IMR-90 (cell line): ENCODE data around the gene KCNQ1. TPM values are rescaled to one million over a fixed set of nuclear protein-coding genes. Genes with fewer than 3 reads are reported as not detected.

Experiments
- ATAC-seq: fragments of 200-7000 bp; cut with Tn5 transposase; 2 replicates; pipeline ENCODE4 v1.9.1; 2020; ENCODE audit warnings: low read depth, mild to moderate bottlenecking, moderate library complexity
- BruUV-seq: library from RNA; stranded (reverse); fragments of 400-500 nt; replicated peaks from 2 replicates; lab custom pipeline; 2021; lab: Mats Ljungman, UMichigan
- CTCF ChIA-PET: fragments of 300-600 bp; formaldehyde crosslinking; extraction: SDS; loops from one replicate; lab custom pipeline; 2021; ENCODE audit warnings: antibody characterized with exemption; lab: Yijun Ruan, JAX
- POLR2A ChIA-PET: fragments of 300-600 bp; sonication (Branson Sonifier 250); formaldehyde crosslinking; loops from one replicate; lab custom pipeline; 2022; ENCODE audit warnings: antibody characterized with exemption; ENCODE audit not compliant: unreplicated experiment; lab: Charles Lee
- DNase-seq: peaks from one replicate; pipeline ENCODE4 v3.0.0; 2013
- H2AFZ ChIP-seq: replicated peaks from 2 replicates; pipeline ENCODE3; 2013; ENCODE audit warnings: low read length, mild to moderate bottlenecking; ENCODE audit not compliant: poor library complexity
- H2AK5ac ChIP-seq: 2 replicates; pipeline ENCODE4 v1.6.1; 2013; ENCODE audit warnings: low read depth, low read length, inconsistent platforms
- H2AK9ac ChIP-seq: replicated peaks from 2 replicates; pipeline ENCODE3; 2013; ENCODE audit warnings: mild to moderate bottlenecking, low read depth, low read length, moderate library complexity; ENCODE audit not compliant: poor library complexity
- H2BK120ac ChIP-seq: 2 replicates; pipeline ENCODE4 v1.6.1; 2013; ENCODE audit warnings: low read depth, low read length, inconsistent platforms
- H2BK15ac ChIP-seq: 3 replicates; pipeline ENCODE4 v1.6.1; 2013; ENCODE audit warnings: low read depth, low read length, inconsistent platforms
- H2BK20ac ChIP-seq: 2 replicates; pipeline ENCODE4 v1.6.1; 2013; ENCODE audit warnings: low read depth, mild to moderate bottlenecking, inconsistent platforms, low read length, moderate library complexity
- H2BK5ac ChIP-seq: 2 replicates; pipeline ENCODE4 v1.6.1; 2013; ENCODE audit warnings: mild to moderate bottlenecking, low read depth, low read length, inconsistent platforms; ENCODE audit not compliant: poor library complexity, severe bottlenecking
- H3K14ac ChIP-seq: replicated peaks from 2 replicates; pipeline ENCODE4 v1.6.1; 2013; ENCODE audit warnings: low read depth, low read length, inconsistent platforms
- H3K18ac ChIP-seq: 2 replicates; pipeline ENCODE4 v1.6.1; 2013; ENCODE audit warnings: low read depth, low read length, control low read depth
- H3K23ac ChIP-seq: 2 replicates; pipeline ENCODE4 v1.6.1; 2013; ENCODE audit warnings: low read depth, low read length, inconsistent platforms
- H3K27ac ChIP-seq: 2 replicates; pipeline ENCODE4 v1.5.1; 2013; ENCODE audit warnings: mild to moderate bottlenecking, control low read depth, low read length; ENCODE audit not compliant: insufficient read depth
- H3K27me3 ChIP-seq: 2 replicates; pipeline ENCODE4 v1.6.1; 2013; ENCODE audit warnings: low read length; ENCODE audit not compliant: control insufficient read depth, insufficient read depth
- H3K36me3 ChIP-seq: 2 replicates; pipeline ENCODE4 v1.6.1; 2013; ENCODE audit warnings: low read length, mixed read lengths; ENCODE audit not compliant: control insufficient read depth, insufficient read depth
- H3K4ac ChIP-seq: 2 replicates; pipeline ENCODE4 v1.6.1; 2013; ENCODE audit warnings: low read depth, low read length, inconsistent platforms
- H3K4me1 ChIP-seq: 2 replicates; pipeline ENCODE4 v1.6.1; 2013; ENCODE audit warnings: low read length, mixed read lengths; ENCODE audit not compliant: control insufficient read depth, insufficient read depth
- H3K4me2 ChIP-seq: 2 replicates; pipeline ENCODE4 v1.6.1; 2013; ENCODE audit warnings: low read depth, mild to moderate bottlenecking, control low read depth, low read length, moderate library complexity
- H3K4me3 ChIP-seq: 2 replicates; pipeline ENCODE4 v1.5.1; 2013; ENCODE audit warnings: low read depth, mild to moderate bottlenecking, control low read depth, low read length, moderate library complexity; ENCODE audit not compliant: insufficient read depth
- H3K56ac ChIP-seq: 2 replicates; pipeline ENCODE4 v1.6.1; 2013; ENCODE audit warnings: low read length, inconsistent platforms; ENCODE audit not compliant: insufficient read depth; ENCODE audit errors: extremely low read depth
- H3K79me1 ChIP-seq, 2 experiments: 2 replicates each; pipeline ENCODE4 v1.6.1; 2013; ENCODE audit warnings: low read length in 2 of 2, inconsistent platforms in 1 of 2, low read depth in 1 of 2
- H3K9ac ChIP-seq: 2 replicates; pipeline ENCODE4 v1.6.1; 2013; ENCODE audit warnings: low read depth, low read length, control low read depth
- H3K9me1 ChIP-seq: 2 replicates; pipeline ENCODE4 v1.6.1; 2013; ENCODE audit warnings: low read length, inconsistent platforms; ENCODE audit not compliant: insufficient read depth
- H3K9me3 ChIP-seq: 2 replicates; pipeline ENCODE4 v1.6.1; 2013; ENCODE audit warnings: low read length; ENCODE audit not compliant: control insufficient read depth, insufficient read depth
- H4K20me1 ChIP-seq: 2 replicates; pipeline ENCODE4 v1.6.1; 2013; ENCODE audit warnings: low read length, inconsistent platforms; ENCODE audit not compliant: insufficient read depth
- H4K5ac ChIP-seq: 2 replicates; pipeline ENCODE4 v1.6.1; 2013; ENCODE audit warnings: mild to moderate bottlenecking, low read depth, low read length, control low read depth
- H4K8ac ChIP-seq, 2 experiments: 2 replicates each; pipeline ENCODE4 v1.6.1; 2013; ENCODE audit warnings: low read depth in 2 of 2, low read length in 2 of 2, control low read depth in 1 of 2, inconsistent platforms in 1 of 2
- H4K91ac ChIP-seq: 2 replicates; pipeline ENCODE4 v1.6.1; 2013; ENCODE audit warnings: low read depth, low read length, inconsistent platforms; ENCODE audit not compliant: insufficient read depth
- BHLHE40 ChIP-seq: fragments of 150-350 bp; IDR thresholded peaks from 2 replicates; pipeline ENCODE4 v1.6.1; 2016; ENCODE audit warnings: mild to moderate bottlenecking, low read depth, low read length
- CEBPB ChIP-seq: IDR thresholded peaks from 2 replicates; pipeline ENCODE4 v1.6.1; 2012; ENCODE audit warnings: low read depth, low read length, improper control_type of control experiment
- CHD1 ChIP-seq: IDR thresholded peaks from 2 replicates; pipeline ENCODE4 v1.6.1; 2012; ENCODE audit warnings: low read depth, low read length, improper control_type of control experiment
- FOS ChIP-seq: fragments of 150-350 bp; IDR thresholded peaks from 2 replicates; pipeline ENCODE4 v1.6.1; 2016; ENCODE audit warnings: low read depth, low read length
- MAFK ChIP-seq: IDR thresholded peaks from 2 replicates; pipeline ENCODE4 v1.6.1; 2012; ENCODE audit warnings: low read depth, low read length, improper control_type of control experiment
- MAZ ChIP-seq: IDR thresholded peaks from 2 replicates; pipeline ENCODE4 v1.6.1; 2012; ENCODE audit warnings: low read depth, mild to moderate bottlenecking, low read length, improper control_type of control experiment, moderate library complexity, borderline replicate concordance
- MXI1 ChIP-seq: IDR thresholded peaks from 2 replicates; pipeline ENCODE4 v1.6.1; 2012; ENCODE audit warnings: low read depth, mild to moderate bottlenecking, low read length, moderate library complexity, borderline replicate concordance
- NFE2L2 ChIP-seq: fragments of 150-350 bp; IDR thresholded peaks from 2 replicates; pipeline ENCODE4 v1.6.1; 2016; ENCODE audit warnings: low read depth, mild to moderate bottlenecking, low read length
- POLR2A ChIP-seq: IDR thresholded peaks from 2 replicates; pipeline ENCODE4 v1.6.1; 2012; ENCODE audit warnings: mild to moderate bottlenecking, low read depth, low read length
- RAD21 ChIP-seq: IDR thresholded peaks from 2 replicates; pipeline ENCODE4 v1.6.1; 2012; ENCODE audit warnings: low read length, improper control_type of control experiment
- RCOR1 ChIP-seq: IDR thresholded peaks from 2 replicates; pipeline ENCODE4 v1.6.1; 2012; ENCODE audit warnings: mild to moderate bottlenecking, low read length, improper control_type of control experiment; ENCODE audit not compliant: insufficient replicate concordance
- RFX5 ChIP-seq: IDR thresholded peaks from 2 replicates; pipeline ENCODE4 v1.8.0; 2012; ENCODE audit warnings: low read depth, mild to moderate bottlenecking, low read length, moderate library complexity
- SMC3 ChIP-seq: fragments of 150-350 bp; IDR thresholded peaks from 2 replicates; pipeline ENCODE4 v1.6.1; 2016; ENCODE audit warnings: low read depth, mild to moderate bottlenecking, antibody characterized with exemption, low read length, moderate library complexity
- WGBS, 2 experiments: methylation state at CpG; one replicate each; pipeline versions ENCODE4 v1.1.5 to v1.1.7; 2013; ENCODE audit warnings: missing lambda C conversion rate in 2 of 2; ENCODE audit not compliant: insufficient read length in 1 of 2; ENCODE audit errors: extremely low coverage in 2 of 2; 5-methylcytosine and 5-hydroxymethylcytosine counted together
- dilution Hi-C: fragments of 300-500 bp; cut with HindIII; formaldehyde crosslinking; loops from one replicate; pipeline ENCODE4 v1.14.3; 2018; ENCODE audit warnings: low sequenced_read_pairs; ENCODE audit not compliant: unreplicated experiment
- in situ Hi-C: fragments of 300-500 bp; cut with MboI; formaldehyde crosslinking; loops from 3 replicates; pipeline ENCODE4 v1.14.3; 2019; ENCODE audit warnings: low sequenced_read_pairs, inconsistent platforms, mixed read lengths
- intact Hi-C: fragments of 100-400 bp; cut with micrococcal nuclease; formaldehyde crosslinking; loops from 2 replicates; pipeline ENCODE4 v1.10.0; 2022
- polyA plus RNA-seq, 3 experiments: library from polyadenylated mRNA; depleted of rRNA; stranded (reverse); fragments of >200 nt; gene quantifications; 2 replicates each; pipeline ENCODE4 v1.2.3, GENCODE V29; 2012; ENCODE audit warnings: low replicate concordance in 1 of 3
- total RNA-seq: library from RNA; depleted of rRNA; stranded (reverse); fragments of >200 nt; gene quantifications from 2 replicates; pipeline ENCODE4 v1.2.3, GENCODE V29; 2012
- TF ChIP-seq, protein P1 (sequence below): fragments of 150-350 bp; IDR thresholded peaks from 2 replicates; pipeline ENCODE4 v1.6.1; 2016; ENCODE audit warnings: low read depth, mild to moderate bottlenecking, low read length, moderate library complexity, borderline replicate concordance
- TF ChIP-seq, protein P2 (sequence below): conservative IDR thresholded peaks from 2 replicates; pipeline ENCODE4 v1.5.1; 2012; ENCODE audit warnings: mild to moderate bottlenecking, low read depth, low read length, improper control_type of control experiment
- TF ChIP-seq, protein P3 (sequence below): fragments of 150-350 bp; IDR thresholded peaks from 2 replicates; pipeline ENCODE4 v1.6.1; 2017; ENCODE audit warnings: mild to moderate bottlenecking, antibody characterized with exemption, low read length, low read depth

KCNQ1 gene
- total and polyA plus RNA-seq, 2 of the 4 experiments (the other 2 are of a cell fraction), result 0.07 TPM; not detected in 1

DNA sequence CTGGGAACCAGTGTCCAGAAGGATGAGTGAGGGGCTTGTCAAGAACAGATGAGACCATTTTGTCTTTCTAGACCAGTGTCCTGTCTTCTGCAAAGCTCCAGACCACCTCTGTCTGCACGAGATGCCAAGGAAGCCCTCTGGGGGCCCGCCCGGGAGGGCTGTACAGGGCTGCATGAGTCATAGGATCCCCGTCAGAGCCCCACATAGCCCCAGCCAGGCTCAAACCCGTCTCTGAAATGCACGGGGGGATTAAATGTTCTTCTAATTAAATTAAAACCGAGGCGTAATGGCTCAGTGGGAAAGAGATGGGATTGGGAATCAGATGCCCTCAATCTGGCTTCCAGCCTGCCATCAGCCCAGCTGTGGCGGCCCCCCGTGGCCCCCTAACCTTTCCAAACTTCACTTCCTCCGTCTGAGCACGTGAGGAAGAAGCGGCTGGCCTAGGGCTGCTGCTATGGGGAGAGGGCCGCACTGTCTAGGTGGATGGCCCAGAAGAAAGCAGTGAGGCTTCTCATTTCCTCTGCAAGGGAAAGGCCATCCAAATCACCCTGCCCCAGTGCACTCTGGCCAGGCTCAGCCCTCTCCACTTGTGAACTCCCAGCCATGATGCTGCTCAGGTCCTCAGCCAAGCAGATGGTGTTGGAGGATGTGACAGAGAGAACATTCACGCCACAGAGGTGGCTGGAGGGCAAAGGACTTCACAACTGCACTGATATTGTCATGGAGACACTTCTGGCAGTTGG is 222.2 kb downstream of the KCNQ1 start:
- no TSS peak for BruUV-seq
- H3K56ac ChIP-seq, result no peak overlapping the region
- DNase-seq, result no peak
- no peak overlapping the region for H2BK15ac ChIP-seq
- peaks cover 13% of the 10 kb centered on the region for H3K36me3 ChIP-seq
- no peak for ATAC-seq
- H2BK120ac ChIP-seq, result no peak overlapping the region
- no peak overlapping the region for H2AK5ac ChIP-seq
- peaks cover 14% of the 10 kb centered on the region for H3K9me3 ChIP-seq
- no peak overlapping the region for H3K27ac ChIP-seq
- H4K8ac ChIP-seq, result no peak overlapping the region
- H4K20me1 ChIP-seq, result peaks cover 55% of the 10 kb centered on the region
- H3K14ac ChIP-seq, result no peak overlapping the region
- H2AFZ ChIP-seq, result peak overlapping the region; percentile 52
- no peak overlapping the region for H3K4me2 ChIP-seq
- H2AK9ac ChIP-seq, result no peak overlapping the region
- H4K91ac ChIP-seq, result no peak overlapping the region
- TF ChIP-seq RCOR1, result no peak
- TF ChIP-seq, protein P1, sequence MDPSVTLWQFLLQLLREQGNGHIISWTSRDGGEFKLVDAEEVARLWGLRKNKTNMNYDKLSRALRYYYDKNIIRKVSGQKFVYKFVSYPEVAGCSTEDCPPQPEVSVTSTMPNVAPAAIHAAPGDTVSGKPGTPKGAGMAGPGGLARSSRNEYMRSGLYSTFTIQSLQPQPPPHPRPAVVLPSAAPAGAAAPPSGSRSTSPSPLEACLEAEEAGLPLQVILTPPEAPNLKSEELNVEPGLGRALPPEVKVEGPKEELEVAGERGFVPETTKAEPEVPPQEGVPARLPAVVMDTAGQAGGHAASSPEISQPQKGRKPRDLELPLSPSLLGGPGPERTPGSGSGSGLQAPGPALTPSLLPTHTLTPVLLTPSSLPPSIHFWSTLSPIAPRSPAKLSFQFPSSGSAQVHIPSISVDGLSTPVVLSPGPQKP, result no peak
- TF ChIP-seq SMC3, result no peak
- TF ChIP-seq, protein P2, sequence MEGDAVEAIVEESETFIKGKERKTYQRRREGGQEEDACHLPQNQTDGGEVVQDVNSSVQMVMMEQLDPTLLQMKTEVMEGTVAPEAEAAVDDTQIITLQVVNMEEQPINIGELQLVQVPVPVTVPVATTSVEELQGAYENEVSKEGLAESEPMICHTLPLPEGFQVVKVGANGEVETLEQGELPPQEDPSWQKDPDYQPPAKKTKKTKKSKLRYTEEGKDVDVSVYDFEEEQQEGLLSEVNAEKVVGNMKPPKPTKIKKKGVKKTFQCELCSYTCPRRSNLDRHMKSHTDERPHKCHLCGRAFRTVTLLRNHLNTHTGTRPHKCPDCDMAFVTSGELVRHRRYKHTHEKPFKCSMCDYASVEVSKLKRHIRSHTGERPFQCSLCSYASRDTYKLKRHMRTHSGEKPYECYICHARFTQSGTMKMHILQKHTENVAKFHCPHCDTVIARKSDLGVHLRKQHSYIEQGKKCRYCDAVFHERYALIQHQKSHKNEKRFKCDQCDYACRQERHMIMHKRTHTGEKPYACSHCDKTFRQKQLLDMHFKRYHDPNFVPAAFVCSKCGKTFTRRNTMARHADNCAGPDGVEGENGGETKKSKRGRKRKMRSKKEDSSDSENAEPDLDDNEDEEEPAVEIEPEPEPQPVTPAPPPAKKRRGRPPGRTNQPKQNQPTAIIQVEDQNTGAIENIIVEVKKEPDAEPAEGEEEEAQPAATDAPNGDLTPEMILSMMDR, result no peak
- no peak for TF ChIP-seq NFE2L2
- no peak for TF ChIP-seq CEBPB
- TF ChIP-seq BHLHE40, result no peak
- no peak for TF ChIP-seq MAZ
- no peak for TF ChIP-seq MAFK
- no peak for TF ChIP-seq RAD21
- no peak for TF ChIP-seq MXI1
- TF ChIP-seq, protein P3, sequence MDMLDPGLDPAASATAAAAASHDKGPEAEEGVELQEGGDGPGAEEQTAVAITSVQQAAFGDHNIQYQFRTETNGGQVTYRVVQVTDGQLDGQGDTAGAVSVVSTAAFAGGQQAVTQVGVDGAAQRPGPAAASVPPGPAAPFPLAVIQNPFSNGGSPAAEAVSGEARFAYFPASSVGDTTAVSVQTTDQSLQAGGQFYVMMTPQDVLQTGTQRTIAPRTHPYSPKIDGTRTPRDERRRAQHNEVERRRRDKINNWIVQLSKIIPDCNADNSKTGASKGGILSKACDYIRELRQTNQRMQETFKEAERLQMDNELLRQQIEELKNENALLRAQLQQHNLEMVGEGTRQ, result no peak
- no peak for TF ChIP-seq RFX5
- no peak for TF ChIP-seq CHD1
- TF ChIP-seq POLR2A, result no peak
- TF ChIP-seq FOS, result no peak
- peaks cover 4% of the 10 kb centered on the region; the same call in 1 of the 2 replicates for H3K27me3 ChIP-seq
- no peak overlapping the region for H3K4ac ChIP-seq
- no peak overlapping the region for H3K9ac ChIP-seq
- H3K79me1 ChIP-seq, result peaks cover 9 to 46% of the 10 kb centered on the region in 2 experiments; a peak in 2 of 4 replicates
- dilution Hi-C loops, result no loop called here
- no peak overlapping the region for H3K18ac ChIP-seq
- H4K5ac ChIP-seq, result no peak overlapping the region
- H3K23ac ChIP-seq, result no peak overlapping the region
- ChIA-PET POLR2A (no interaction called here), CTCF (no interaction called here)
- no peak overlapping the region for H2BK20ac ChIP-seq
- H3K9me1 ChIP-seq, result no peaks in the 10 kb centered on the region
- no peak overlapping the region for H3K4me3 ChIP-seq
- in situ Hi-C loops, result no loop called here
- no peak overlapping the region for H2BK5ac ChIP-seq
- intact Hi-C loops, result no loop called here
- H3K4me1 ChIP-seq, result no peaks in the 10 kb centered on the region
- WGBS, 2 experiments, result 83% methylated on average over 1 of the region's 15 CpGs; no CpG with 5 or more reads in 1 of the 2 experiments
